ENCODE measurements around the gene SKOR2. TPM values are rescaled to one million over a fixed set of nuclear protein-coding genes. Genes with fewer than 3 reads are reported as not detected.

SKOR2 gene
- total RNA-seq, 1 experiment from 2014 or later, result not detected

Other genes with a start within 250 kb of the SKOR2 start
- not detected in 2 replicates for gene ELOA2, start 216.0 kb downstream of the SKOR2 start, total RNA-seq (2014; rRNA removed)
- gene HDHD2, start 101.2 kb downstream of the SKOR2 start, total RNA-seq (2014; rRNA removed), result 21.5 and 23.3 TPM in 2 replicates
- gene IER3IP1, start 75.3 kb downstream of the SKOR2 start, total RNA-seq (2014; rRNA removed), result 29.2 and 29.6 TPM in 2 replicates

Data from LHCN-M2 (cell line).